DND-41 (cell line): ENCODE measurements around the gene XRCC5.

Source experiments
- CTCF ChIP-seq: IDR thresholded peaks from 2 replicates; pipeline ENCODE4 v1.5.1; 2012; ENCODE audit warnings: borderline replicate concordance, low read length, moderate library complexity, mild to moderate bottlenecking; ENCODE audit not compliant: poor library complexity, severe bottlenecking; ENCODE audit errors: extremely low read depth
- EZH2 ChIP-seq: IDR thresholded peaks from 3 replicates; pipeline ENCODE4 v1.6.1; 2012; ENCODE audit warnings: borderline replicate concordance, low read depth, mild to moderate bottlenecking, moderate library complexity, low read length, inconsistent platforms; ENCODE audit not compliant: severe bottlenecking

DNA sequence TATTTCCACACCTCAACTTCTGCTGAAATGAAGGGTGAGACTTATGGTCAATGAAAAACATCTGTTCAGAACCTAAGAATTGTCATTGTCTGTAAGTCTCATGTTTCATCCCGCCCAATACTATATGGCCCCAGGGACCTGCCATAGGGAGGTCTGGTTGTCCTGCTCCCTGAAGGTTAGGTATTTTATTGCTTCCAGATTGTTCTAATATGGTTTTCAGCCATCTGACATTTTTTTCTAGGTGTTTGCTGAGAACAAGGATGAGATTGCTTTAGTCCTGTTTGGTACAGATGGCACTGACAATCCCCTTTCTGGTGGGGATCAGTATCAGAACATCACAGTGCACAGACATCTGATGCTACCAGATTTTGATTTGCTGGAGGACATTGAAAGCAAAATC lies 7.3 kb downstream of the XRCC5 start:
- no peak for TF ChIP-seq EZH2
- TF ChIP-seq CTCF: no peak
